ENCODE data around the gene B3GNT5.
A peak's percentile ranks its signal among the peaks of the same experiment; 100 is the strongest.

Gene B3GNT5

GRCh38 chr3:183287301-183287971 lies 34.4 kb downstream of the B3GNT5 start:
- H3K4me3 Mint-ChIP-seq, result peak overlapping the region; percentile 53
- no peaks in the 10 kb centered on the region for H3K9me3 Mint-ChIP-seq
- peaks cover 14% of the 10 kb centered on the region for H3K36me3 Mint-ChIP-seq
- no peak for DNase-seq (ENCODE audit: low spot score in 2 of 2)
- peak; percentile 48 for ATAC-seq
- H3K27ac Mint-ChIP-seq, result peak overlapping the region; percentile 90
- H3K4me1 Mint-ChIP-seq, result peaks cover 23% of the 10 kb centered on the region

GRCh38 chr3:183288117-183288516 lies 35.1 kb downstream of the B3GNT5 start:
- Mint-ChIP-seq H3K36me3 (peaks cover 14% of the 10 kb centered on the region), H3K4me3 (no peak overlapping the region), H3K4me1 (peaks cover 23% of the 10 kb centered on the region), H3K27ac (no peak overlapping the region), H3K9me3 (no peaks in the 10 kb centered on the region)
- DNase-seq (ENCODE audit: low spot score in 2 of 2) (no peak), ATAC-seq (no peak)

GRCh38 chr3:183290216-183290615 lies 37.2 kb downstream of the B3GNT5 start:
- H3K36me3 Mint-ChIP-seq, result peaks cover 14% of the 10 kb centered on the region
- DNase-seq (ENCODE audit: low spot score in 2 of 2) (no peak), ATAC-seq (no peak)
- H3K27ac Mint-ChIP-seq, result no peak overlapping the region
- H3K4me1 Mint-ChIP-seq, result peaks cover 17% of the 10 kb centered on the region
- H3K4me3 Mint-ChIP-seq, result no peak overlapping the region
- no peaks in the 10 kb centered on the region for H3K9me3 Mint-ChIP-seq

DNA sequence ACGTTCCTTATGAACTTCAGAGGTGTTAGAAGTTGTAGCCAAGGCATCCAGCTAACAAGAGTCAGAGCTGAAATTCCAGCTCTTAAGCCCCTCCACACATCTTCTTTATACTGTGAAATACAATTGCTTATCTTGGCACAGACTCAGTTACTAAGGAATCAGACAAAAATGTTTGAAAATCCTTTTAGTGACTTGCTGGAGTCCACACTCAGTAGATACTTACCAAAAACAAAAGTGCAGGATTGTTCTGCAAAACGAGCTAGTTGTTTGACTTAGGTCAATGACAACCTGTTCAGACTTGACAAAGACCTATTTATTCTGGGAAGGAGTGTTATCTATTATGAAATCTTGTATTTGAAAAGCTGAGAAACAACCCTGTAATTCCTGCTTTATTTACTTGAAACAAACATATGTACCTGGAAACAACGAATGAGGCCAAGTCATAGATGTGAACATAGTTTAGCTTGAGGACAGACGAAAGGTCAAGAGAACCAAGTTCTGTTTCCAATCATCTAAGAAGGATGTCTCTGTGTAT lies 38.5 kb downstream of the B3GNT5 start:
- ATAC-seq (no peak), DNase-seq (ENCODE audit: low spot score in 2 of 2) (no peak)
- Mint-ChIP-seq H3K4me3 (no peak overlapping the region), H3K4me1 (peaks cover 11% of the 10 kb centered on the region), H3K27ac (no peak overlapping the region), H3K9me3 (no peaks in the 10 kb centered on the region), H3K36me3 (peaks cover 7% of the 10 kb centered on the region)

DNA sequence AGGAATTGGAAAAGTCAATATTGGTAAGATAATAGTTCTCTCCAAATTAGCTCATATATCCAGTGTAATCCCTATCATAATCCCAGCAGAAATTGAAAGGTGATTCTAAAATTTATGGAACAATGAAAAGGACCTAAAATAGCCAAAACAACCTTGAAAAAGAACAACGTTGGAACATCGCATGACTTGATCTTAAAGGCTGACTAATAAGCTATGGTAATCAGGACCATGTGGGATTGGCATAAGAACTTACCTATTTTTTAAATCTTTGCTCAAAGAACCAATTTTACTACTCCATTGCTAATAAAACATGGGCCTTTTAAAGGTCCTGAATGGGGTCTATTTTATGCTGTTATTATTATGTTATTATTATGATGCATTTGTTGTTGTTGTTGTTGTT lies 40.9 kb downstream of the B3GNT5 start:
- no peak for DNase-seq (ENCODE audit: low spot score in 2 of 2)
- peaks cover 6% of the 10 kb centered on the region for H3K4me1 Mint-ChIP-seq
- no peaks in the 10 kb centered on the region for H3K9me3 Mint-ChIP-seq
- H3K4me3 Mint-ChIP-seq, result no peak overlapping the region
- ATAC-seq, result no peak
- H3K27ac Mint-ChIP-seq, result no peak overlapping the region
- H3K36me3 Mint-ChIP-seq, result peaks cover 5% of the 10 kb centered on the region

DNA sequence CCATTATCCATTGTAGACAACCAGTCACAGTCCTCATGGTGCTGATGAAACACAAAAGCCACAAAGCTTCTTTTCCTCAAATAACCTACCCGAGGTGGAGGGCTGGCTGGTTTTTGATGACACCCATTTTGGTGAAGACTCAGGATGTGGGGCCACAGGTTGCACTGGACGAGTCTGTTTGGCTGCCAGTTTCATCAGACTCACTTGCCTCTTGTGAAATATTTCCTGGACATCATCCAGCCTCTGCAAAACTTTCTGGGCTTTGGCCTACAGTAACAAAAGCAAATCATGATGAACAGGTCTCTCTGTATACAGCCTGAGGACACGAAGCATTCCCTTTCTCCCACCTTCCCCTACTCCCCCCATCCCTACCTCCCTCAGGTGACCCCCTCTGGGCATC lies 42.2 kb downstream of the B3GNT5 start:
- H3K4me3 Mint-ChIP-seq, result no peak overlapping the region
- H3K9me3 Mint-ChIP-seq, result no peaks in the 10 kb centered on the region
- peaks cover 5% of the 10 kb centered on the region for H3K36me3 Mint-ChIP-seq
- no peak for DNase-seq (ENCODE audit: low spot score in 2 of 2)
- ATAC-seq, result no peak
- H3K4me1 Mint-ChIP-seq, result peaks cover 6% of the 10 kb centered on the region
- peak overlapping the region; percentile 64 for H3K27ac Mint-ChIP-seq

DNA sequence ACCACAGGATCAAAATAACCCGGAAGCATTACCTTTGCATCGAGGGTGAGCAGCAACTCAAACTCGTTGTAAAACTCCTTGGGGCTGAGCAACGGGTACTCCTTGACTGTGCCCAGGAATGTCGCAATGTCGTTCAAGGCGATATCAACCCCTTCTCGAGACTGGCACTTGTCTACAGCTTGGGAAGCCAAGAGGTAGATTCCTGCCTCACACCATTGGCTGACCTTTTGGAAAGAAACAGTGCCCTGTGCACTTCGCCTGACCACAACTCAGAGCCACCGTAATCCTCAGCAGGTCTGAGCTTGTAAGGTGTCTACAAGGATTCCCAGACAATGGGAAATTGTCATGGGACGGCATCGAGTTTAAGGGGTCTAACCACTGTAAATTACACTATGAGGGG lies 43.9 kb downstream of the B3GNT5 start:
- ATAC-seq (no peak), DNase-seq (ENCODE audit: low spot score in 2 of 2) (no peak)
- H3K36me3 Mint-ChIP-seq, result peaks cover 5% of the 10 kb centered on the region
- H3K4me1 Mint-ChIP-seq, result peaks cover 8% of the 10 kb centered on the region
- no peak overlapping the region for H3K4me3 Mint-ChIP-seq
- H3K9me3 Mint-ChIP-seq, result no peaks in the 10 kb centered on the region
- H3K27ac Mint-ChIP-seq, result no peak overlapping the region

- H3K36me3 Mint-ChIP-seq, result peaks cover 5% of the 10 kb centered on the region
- DNase-seq (ENCODE audit: low spot score in 2 of 2) (no peak), ATAC-seq (no peak)
- peaks cover 15% of the 10 kb centered on the region for H3K4me1 Mint-ChIP-seq
- no peak overlapping the region for H3K4me3 Mint-ChIP-seq
- H3K9me3 Mint-ChIP-seq, result no peaks in the 10 kb centered on the region
- no peak overlapping the region for H3K27ac Mint-ChIP-seq
Measured at GRCh38 chr3:183298701-183299153, 45.7 kb downstream of the B3GNT5 start.

GRCh38 chr3:183299976-183300375 lies 46.9 kb downstream of the B3GNT5 start:
- H3K4me1 Mint-ChIP-seq, result peaks cover 18% of the 10 kb centered on the region

GRCh38 chr3:183300996-183301562 lies 48.0 kb downstream of the B3GNT5 start:
- H3K36me3 Mint-ChIP-seq, result peaks cover 5% of the 10 kb centered on the region
- no peak overlapping the region for H3K27ac Mint-ChIP-seq
- DNase-seq (ENCODE audit: low spot score in 2 of 2) (no peak), ATAC-seq (no peak)
- H3K4me3 Mint-ChIP-seq, result no peak overlapping the region
- H3K9me3 Mint-ChIP-seq, result no peaks in the 10 kb centered on the region
- peaks cover 18% of the 10 kb centered on the region for H3K4me1 Mint-ChIP-seq

More at GRCh38 chr3:183299976-183300375, 46.9 kb downstream of the B3GNT5 start:
- Mint-ChIP-seq H3K9me3 (no peaks in the 10 kb centered on the region), H3K27ac (no peak overlapping the region), H3K4me3 (no peak overlapping the region), H3K36me3 (peaks cover 5% of the 10 kb centered on the region)
- ATAC-seq (no peak), DNase-seq (ENCODE audit: low spot score in 2 of 2) (no peak)

DNA sequence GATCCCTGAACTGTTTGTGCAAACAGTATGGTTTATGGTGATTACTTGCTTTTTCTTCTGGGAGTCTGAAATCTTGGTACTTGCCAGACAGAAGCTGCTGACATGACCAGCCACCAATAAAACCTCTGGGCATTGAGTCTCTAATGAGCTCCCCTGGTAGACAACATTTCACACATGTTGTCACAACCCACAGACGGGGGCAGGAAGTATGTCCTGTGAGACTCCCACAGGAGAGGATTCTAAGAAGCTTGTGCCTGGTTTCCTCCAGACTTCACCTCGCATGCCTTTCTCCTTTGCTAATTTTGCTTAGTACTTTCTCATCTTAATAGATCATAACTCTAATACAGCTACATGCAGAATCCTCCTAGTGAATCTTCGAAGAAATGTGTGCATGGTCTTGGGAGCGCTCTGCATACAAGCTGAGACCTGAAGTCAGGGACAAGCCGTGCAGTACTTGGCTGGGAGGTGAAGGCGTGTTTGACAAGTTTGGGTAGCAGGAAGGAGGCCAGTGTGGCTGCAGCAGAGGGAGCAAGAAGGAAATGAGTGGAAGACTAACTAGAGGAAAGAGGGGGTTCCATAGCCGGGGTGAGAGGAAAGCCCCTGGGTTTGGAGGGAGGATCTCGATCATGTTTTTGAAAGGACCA lies 49.0 kb downstream of the B3GNT5 start:
- Mint-ChIP-seq H3K36me3 (peaks cover 5% of the 10 kb centered on the region), H3K27ac (peak overlapping the region; percentile 49), H3K9me3 (no peaks in the 10 kb centered on the region), H3K4me3 (no peak overlapping the region), H3K4me1 (peaks cover 28% of the 10 kb centered on the region)
- ATAC-seq (peak; percentile 25), DNase-seq (ENCODE audit: low spot score in 2 of 2) (no peak)

- DNase-seq (ENCODE audit: low spot score in 2 of 2) (no peak), ATAC-seq (no peak)
- Mint-ChIP-seq H3K36me3 (no peaks in the 10 kb centered on the region), H3K4me3 (no peak overlapping the region), H3K9me3 (no peaks in the 10 kb centered on the region), H3K27ac (no peak overlapping the region), H3K4me1 (peaks cover 31% of the 10 kb centered on the region)
Measured at GRCh38 chr3:183303690-183304089, 50.6 kb downstream of the B3GNT5 start.

GRCh38 chr3:183306798-183307671 lies 54.0 kb downstream of the B3GNT5 start:
- DNase-seq (ENCODE audit: low spot score in 2 of 2) (peak in 1 of 2 donors; percentile 6), ATAC-seq (peak; percentile 98)
- peaks cover 8% of the 10 kb centered on the region for H3K36me3 Mint-ChIP-seq
- no peak overlapping the region for H3K4me3 Mint-ChIP-seq
- no peaks in the 10 kb centered on the region for H3K9me3 Mint-ChIP-seq
- H3K27ac Mint-ChIP-seq, result peak overlapping the region; percentile 4
- peaks cover 29% of the 10 kb centered on the region for H3K4me1 Mint-ChIP-seq

DNA sequence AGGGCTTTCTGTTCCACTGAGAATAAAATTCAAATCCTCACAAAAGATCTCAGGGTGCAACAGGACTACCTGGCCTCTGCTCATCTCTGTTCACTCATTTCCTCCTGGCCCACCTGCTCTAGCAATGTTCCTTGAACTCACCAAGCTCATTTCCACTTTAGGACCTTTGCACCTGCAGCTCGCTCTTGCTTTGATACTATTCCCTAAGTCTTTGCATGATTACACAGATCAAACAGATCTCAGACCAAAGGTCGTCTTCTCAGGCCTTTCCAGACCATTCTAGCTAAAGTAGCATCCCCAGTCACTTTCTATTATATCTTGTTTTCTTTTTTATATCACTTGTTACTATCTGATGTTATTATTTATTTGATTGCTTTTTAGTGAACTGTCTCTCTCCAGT lies 54.7 kb downstream of the B3GNT5 start:
- Mint-ChIP-seq H3K27ac (no peak overlapping the region), H3K4me1 (peaks cover 24% of the 10 kb centered on the region), H3K9me3 (no peaks in the 10 kb centered on the region), H3K36me3 (peaks cover 8% of the 10 kb centered on the region), H3K4me3 (no peak overlapping the region)
- DNase-seq (ENCODE audit: low spot score in 2 of 2), result no peak
- ATAC-seq, result no peak

GRCh38 chr3:183308751-183309150 lies 55.7 kb downstream of the B3GNT5 start:
- DNase-seq (ENCODE audit: low spot score in 2 of 2) (no peak), ATAC-seq (no peak)
- Mint-ChIP-seq H3K4me1 (peaks cover 22% of the 10 kb centered on the region), H3K36me3 (peaks cover 8% of the 10 kb centered on the region), H3K9me3 (no peaks in the 10 kb centered on the region), H3K27ac (no peak overlapping the region), H3K4me3 (no peak overlapping the region)
